ENCODE results near the gene OGT. TPM values are rescaled to one million over a fixed set of nuclear protein-coding genes. Genes with fewer than 3 reads are reported as not detected.

OGT gene
- total RNA-seq, 1 experiment from 2014 or later = 143 TPM

DNA sequence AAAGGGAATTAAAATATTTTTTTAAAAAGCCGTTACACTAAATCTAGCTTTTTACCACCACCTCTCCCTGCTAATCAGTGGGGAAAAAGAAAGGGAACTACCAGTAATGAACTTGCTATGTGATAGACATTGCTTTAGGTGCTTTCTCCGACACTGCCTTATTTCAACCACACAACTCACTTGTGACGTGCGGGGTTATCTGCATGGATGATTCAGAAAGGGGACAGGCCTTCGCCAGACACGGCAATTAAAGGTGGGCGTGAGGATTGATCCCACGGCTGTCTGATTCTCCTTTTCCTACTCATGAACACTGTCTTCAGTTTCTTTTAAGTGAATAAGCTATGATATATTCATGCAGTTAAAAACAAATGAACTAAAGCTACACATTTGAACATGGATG lies 86.3 kb downstream of the OGT start (continued):
- TF ChIP-seq, protein P1, sequence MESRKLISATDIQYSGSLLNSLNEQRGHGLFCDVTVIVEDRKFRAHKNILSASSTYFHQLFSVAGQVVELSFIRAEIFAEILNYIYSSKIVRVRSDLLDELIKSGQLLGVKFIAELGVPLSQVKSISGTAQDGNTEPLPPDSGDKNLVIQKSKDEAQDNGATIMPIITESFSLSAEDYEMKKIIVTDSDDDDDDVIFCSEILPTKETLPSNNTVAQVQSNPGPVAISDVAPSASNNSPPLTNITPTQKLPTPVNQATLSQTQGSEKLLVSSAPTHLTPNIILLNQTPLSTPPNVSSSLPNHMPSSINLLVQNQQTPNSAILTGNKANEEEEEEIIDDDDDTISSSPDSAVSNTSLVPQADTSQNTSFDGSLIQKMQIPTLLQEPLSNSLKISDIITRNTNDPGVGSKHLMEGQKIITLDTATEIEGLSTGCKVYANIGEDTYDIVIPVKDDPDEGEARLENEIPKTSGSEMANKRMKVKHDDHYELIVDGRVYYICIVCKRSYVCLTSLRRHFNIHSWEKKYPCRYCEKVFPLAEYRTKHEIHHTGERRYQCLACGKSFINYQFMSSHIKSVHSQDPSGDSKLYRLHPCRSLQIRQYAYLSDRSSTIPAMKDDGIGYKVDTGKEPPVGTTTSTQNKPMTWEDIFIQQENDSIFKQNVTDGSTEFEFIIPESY (IDR thresholded peaks at IDR 0.05; ENCODE audit: extremely low read depth, insufficient replicate concordance, low read length) = no peak

DNA sequence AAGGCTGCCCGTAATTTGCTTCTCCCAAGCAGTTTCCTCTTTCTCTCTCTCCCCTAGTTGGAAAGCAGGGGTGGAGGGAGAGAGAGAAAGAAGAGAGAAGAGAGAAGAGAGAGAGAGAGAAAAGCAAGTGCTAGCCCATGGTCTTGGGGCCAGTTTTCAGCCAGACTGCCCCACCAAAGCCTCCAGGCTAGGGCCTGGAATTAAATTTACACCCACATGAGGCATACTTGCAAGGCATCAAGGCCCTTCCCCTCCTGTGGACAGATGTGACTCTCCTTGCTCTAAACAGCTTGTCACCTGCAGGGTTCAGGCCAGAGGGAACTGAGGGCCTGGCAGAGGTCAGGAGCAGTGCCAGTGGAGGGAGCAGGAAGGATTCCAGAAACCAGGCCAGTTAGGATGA lies 87.1 kb downstream of the OGT start:
- H3K9me3 ChIP-seq (ENCODE audit: control insufficient read depth in 1 of 2, insufficient read depth in 1 of 2, low read depth in 1 of 2, low read length in 2 of 2) = no peaks in the 10 kb centered on the region
- no peak overlapping the region for H2AFZ ChIP-seq (ENCODE audit: low read depth, low read length, poor library complexity, severe bottlenecking)
- H3K27ac ChIP-seq (ENCODE audit: low read depth, low read length) = no peak overlapping the region
- ChIA-PET CTCF (no interaction called here), POLR2A (no interaction called here), RAD21 (ENCODE audit: low non-redundant PET in 1 of 2, low total read pairs in 2 of 2, uncharacterized antibody in 2 of 2, unreplicated experiment in 2 of 2) (no interaction called here)
- no peaks in the 10 kb centered on the region for H3K79me2 ChIP-seq (ENCODE audit: insufficient read depth, low read length)
- no peaks in the 10 kb centered on the region for H3K36me3 ChIP-seq (ENCODE audit: control insufficient read depth in 1 of 2, insufficient read depth in 2 of 2, low read length in 2 of 2)
- H4K20me1 ChIP-seq (ENCODE audit: insufficient read depth) = no peaks in the 10 kb centered on the region
- H3K9ac ChIP-seq (ENCODE audit: low read length) = no peak overlapping the region
- H3K27me3 ChIP-seq (ENCODE audit: insufficient read depth, low read length) = no peaks in the 10 kb centered on the region
- no peak for DNase-seq (ENCODE audit: low read depth, low spot score)
- no peak overlapping the region for H3K4me2 ChIP-seq (ENCODE audit: low read length)
- TF ChIP-seq EZH2 (IDR thresholded peaks at IDR 0.05) (no peak), TCF7L2 (IDR thresholded peaks at IDR 0.05; ENCODE audit: borderline replicate concordance, extremely low read depth, insufficient read depth, insufficient read length) (no peak), JUND (IDR thresholded peaks at IDR 0.05) (no peak), CEBPB (IDR thresholded peaks at IDR 0.05; ENCODE audit: low read depth) (no peak), CBX3 (IDR thresholded peaks at IDR 0.05; ENCODE audit: low read depth) (no peak), SIN3A (IDR thresholded peaks at IDR 0.05; ENCODE audit: low read depth) (no peak), EZH2phosphoT487 (IDR thresholded peaks at IDR 0.05; ENCODE audit: borderline replicate concordance) (no peak), SP1 (IDR thresholded peaks at IDR 0.05; ENCODE audit: low read depth) (no peak), ZFX (IDR thresholded peaks at IDR 0.05) (no peak)
- TF ChIP-seq, protein P1 (IDR thresholded peaks at IDR 0.05; ENCODE audit: extremely low read depth, insufficient replicate concordance, low read length) = no peak
- TF ChIP-seq, protein P2, sequence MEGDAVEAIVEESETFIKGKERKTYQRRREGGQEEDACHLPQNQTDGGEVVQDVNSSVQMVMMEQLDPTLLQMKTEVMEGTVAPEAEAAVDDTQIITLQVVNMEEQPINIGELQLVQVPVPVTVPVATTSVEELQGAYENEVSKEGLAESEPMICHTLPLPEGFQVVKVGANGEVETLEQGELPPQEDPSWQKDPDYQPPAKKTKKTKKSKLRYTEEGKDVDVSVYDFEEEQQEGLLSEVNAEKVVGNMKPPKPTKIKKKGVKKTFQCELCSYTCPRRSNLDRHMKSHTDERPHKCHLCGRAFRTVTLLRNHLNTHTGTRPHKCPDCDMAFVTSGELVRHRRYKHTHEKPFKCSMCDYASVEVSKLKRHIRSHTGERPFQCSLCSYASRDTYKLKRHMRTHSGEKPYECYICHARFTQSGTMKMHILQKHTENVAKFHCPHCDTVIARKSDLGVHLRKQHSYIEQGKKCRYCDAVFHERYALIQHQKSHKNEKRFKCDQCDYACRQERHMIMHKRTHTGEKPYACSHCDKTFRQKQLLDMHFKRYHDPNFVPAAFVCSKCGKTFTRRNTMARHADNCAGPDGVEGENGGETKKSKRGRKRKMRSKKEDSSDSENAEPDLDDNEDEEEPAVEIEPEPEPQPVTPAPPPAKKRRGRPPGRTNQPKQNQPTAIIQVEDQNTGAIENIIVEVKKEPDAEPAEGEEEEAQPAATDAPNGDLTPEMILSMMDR (IDR thresholded peaks at IDR 0.05 in 2 of 3, conservative IDR thresholded peaks at IDR 0.05 in 1 of 3; ENCODE audit: borderline replicate concordance in 1 of 3, insufficient read depth in 1 of 3, low read depth in 2 of 3, low read length in 2 of 3) = no peak
- TF ChIP-seq, protein P3, sequence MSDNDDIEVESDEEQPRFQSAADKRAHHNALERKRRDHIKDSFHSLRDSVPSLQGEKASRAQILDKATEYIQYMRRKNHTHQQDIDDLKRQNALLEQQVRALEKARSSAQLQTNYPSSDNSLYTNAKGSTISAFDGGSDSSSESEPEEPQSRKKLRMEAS (IDR thresholded peaks at IDR 0.05) = no peak
- no peaks in the 10 kb centered on the region for H3K9me2 ChIP-seq (ENCODE audit: insufficient read depth)
- ATAC-seq = no peak
- H3K4me1 ChIP-seq (ENCODE audit: control insufficient read depth in 1 of 2, insufficient read depth in 2 of 2, low read length in 2 of 2) = peaks cover 9 to 19% of the 10 kb centered on the region in 2 experiments
- intact Hi-C loops (cut with micrococcal nuclease) = no loop called here
- no TSS peak for BruUV-seq (replicated peaks)
- H3K4me3 ChIP-seq (replicated peaks in 1 of 2; ENCODE audit: low read depth in 1 of 2, low read length in 2 of 2) = no peak overlapping the region

All from HCT116 (cell line).